GM19023 (cell line): ENCODE results near the gene FLT1.

ENCODE experiments used
- ATAC-seq: cut with Tn5 transposase; IDR thresholded peaks from one replicate; pipeline ENCODE4 v1.9.1; 2021; ENCODE audit warnings: mild to moderate bottlenecking, moderate library complexity; ENCODE audit not compliant: unreplicated experiment

Gene FLT1

DNA sequence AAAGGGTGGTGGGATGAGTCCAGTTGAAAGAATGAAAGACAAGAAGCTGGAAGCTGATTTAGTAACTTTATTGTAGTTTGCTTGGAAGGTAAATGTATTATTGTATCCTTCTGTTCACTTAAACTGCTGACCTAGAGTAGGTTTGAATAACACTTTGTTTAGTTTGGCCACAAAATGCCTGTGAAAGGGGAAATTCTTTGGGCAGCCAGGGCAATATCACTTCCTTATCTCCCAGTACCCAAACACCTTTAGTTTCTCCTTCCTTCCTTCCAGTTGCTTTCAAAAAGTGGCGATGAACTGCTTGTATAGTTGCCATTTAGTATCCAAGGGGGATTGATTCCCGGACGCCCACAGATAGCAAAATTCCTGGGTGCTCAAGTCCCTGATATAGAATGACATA lies 236.5 kb downstream of the FLT1 start:
- ATAC-seq = no peak

DNA sequence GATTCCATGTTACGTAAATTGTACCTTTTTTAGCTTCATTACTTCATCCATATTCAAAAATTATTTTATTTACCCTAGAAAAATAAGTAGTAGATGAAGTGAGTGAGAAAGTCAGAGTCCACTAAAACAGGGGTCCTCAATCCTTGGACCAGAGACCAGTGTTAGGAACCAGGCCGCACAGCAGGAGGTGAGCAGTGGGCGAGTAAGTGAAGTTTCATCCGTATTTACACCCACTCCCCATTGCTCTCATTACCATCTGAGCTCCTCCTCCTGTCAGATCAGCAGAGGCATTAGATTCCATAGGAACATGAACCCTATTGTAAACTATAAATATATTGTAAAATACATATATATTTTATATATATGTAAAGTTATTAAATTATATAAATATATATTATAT lies 237.6 kb downstream of the FLT1 start:
- ATAC-seq = no peak

DNA sequence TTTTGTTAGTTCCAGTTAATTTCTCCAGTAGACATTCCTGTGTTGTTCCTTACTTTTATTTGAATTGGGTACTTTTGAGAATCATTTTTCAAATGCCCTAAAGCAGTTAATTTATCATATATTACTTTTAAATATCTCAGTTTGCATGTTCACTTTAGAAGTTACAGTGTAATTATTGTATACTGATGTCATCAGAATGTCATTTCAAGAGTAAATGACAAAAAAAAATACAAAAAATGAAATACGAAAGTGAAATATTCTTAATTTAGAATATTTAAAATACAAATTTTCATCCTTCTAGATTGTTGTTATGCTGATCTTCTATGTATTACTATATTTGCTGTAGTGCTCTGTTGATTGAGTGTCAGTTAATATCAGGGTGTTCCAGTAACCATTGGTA lies 242.4 kb downstream of the FLT1 start:
- no peak for ATAC-seq

DNA sequence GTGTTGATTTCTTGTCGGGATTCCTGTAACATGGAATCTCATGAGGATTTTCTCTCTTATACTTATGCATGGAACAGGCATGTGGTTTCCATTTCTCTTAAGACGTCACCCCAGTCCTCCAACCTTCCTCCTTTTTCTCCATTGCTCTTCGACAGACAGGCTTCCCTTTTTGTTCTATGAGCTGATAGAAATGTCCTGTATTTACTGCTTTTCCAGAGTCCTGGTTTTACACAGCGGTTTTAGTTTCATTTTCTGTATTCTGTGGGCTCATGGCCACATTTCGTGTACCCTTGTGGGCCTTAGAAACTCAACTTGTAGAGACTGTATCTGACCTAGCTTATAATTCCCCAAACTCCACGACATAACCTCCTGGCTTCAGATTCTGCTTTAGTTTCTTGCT lies 243.5 kb downstream of the FLT1 start:
- no peak for ATAC-seq

- ATAC-seq = no peak
Measured at GRCh38 chr13:28250542-28250941, 244.4 kb downstream of the FLT1 start.
